ENCODE measurements around the gene CHTF18.

CHTF18 gene

GRCh38 chr16:776824-777223 lies 11.6 kb upstream of the CHTF18 start:
- DNase-seq = no peak

- DNase-seq = no peak
Observed at GRCh38 chr16:777826-778225, 10.6 kb upstream of the CHTF18 start.

- DNase-seq = no peak
Observed at GRCh38 chr16:778447-778846, 10.0 kb upstream of the CHTF18 start.

- DNase-seq = no peak
Observed at GRCh38 chr16:778909-779527, 9.4 kb upstream of the CHTF18 start.

- no peak for DNase-seq
Observed at GRCh38 chr16:779561-779960, 8.9 kb upstream of the CHTF18 start.

- DNase-seq = no peak
Observed at GRCh38 chr16:780296-780695, 8.1 kb upstream of the CHTF18 start.

GRCh38 chr16:781346-782010 lies 6.9 kb upstream of the CHTF18 start:
- DNase-seq = no peak

- DNase-seq = peak in 1 of 2 experiments; percentile 34
Observed at GRCh38 chr16:782258-782657, 6.2 kb upstream of the CHTF18 start.

- DNase-seq = no peak
Observed at GRCh38 chr16:782766-783403, 5.5 kb upstream of the CHTF18 start.

- no peak for DNase-seq
Observed at GRCh38 chr16:783404-784161, 4.8 kb upstream of the CHTF18 start.

GRCh38 chr16:784431-784830 lies 4.0 kb upstream of the CHTF18 start:
- no peak for DNase-seq

- peak in 1 of 2 experiments; percentile 47 for DNase-seq
Observed at GRCh38 chr16:785563-786535, 2.6 kb upstream of the CHTF18 start.

GRCh38 chr16:787321-787966 lies 976 bp upstream of the CHTF18 start:
- no peak for DNase-seq

GRCh38 chr16:787978-788398 lies 432 bp upstream of the CHTF18 start, which contains the start of gene RPUSD1:
TSS of gene RPUSD1 (minus strand) at chr16:788381. CDS start at chr16:787737, 644 bp downstream.
- DNase-seq = peak in 1 of 2 experiments; percentile 43

- no peak for DNase-seq
Observed at GRCh38 chr16:789191-789850, 901 bp downstream of the CHTF18 start.

GRCh38 chr16:790086-790485 lies 1.7 kb downstream of the CHTF18 start:
- no peak for DNase-seq

GRCh38 chr16:791131-791530 lies 2.7 kb downstream of the CHTF18 start:
- no peak for DNase-seq

- DNase-seq = no peak
Observed at GRCh38 chr16:792221-792995, 4.0 kb downstream of the CHTF18 start.

GRCh38 chr16:793414-793813 lies 5.0 kb downstream of the CHTF18 start:
- no peak for DNase-seq
